ENCODE results near the gene SHC3.

GRCh38 chr9:89012294-89013042, 166.2 kb downstream of the SHC3 start:
- no peak for TF ChIP-seq CTCF (IDR thresholded peaks at IDR 0.05)
- no peak for TF ChIP-seq ZFX (IDR thresholded peaks at IDR 0.05; ENCODE audit: borderline replicate concordance)

Measured in 22Rv1 (cell line).